Measurements from ENCODE around the gene ERMN. TPM values are rescaled to one million over a fixed set of nuclear protein-coding genes. Genes with fewer than 3 reads are reported as not detected.
A peak's percentile ranks its signal among the peaks of the same experiment; 100 is the strongest.
"Not testable (repeated sequence)": the region's sequence is repeated elsewhere in the genome, so short reads cannot be mapped to it uniquely, and the experiment has no call there.

The ERMN gene
- total RNA-seq: not detected in 2 replicates

- no peak for DNase-seq
Observed at GRCh38 chr2:157325786-157326185, at the start of gene ERMN. Gene ERMN, minus strand, starts transcription at chr2:157325824. Its CDS starts 182 bp downstream, at chr2:157325642.

GRCh38 chr2:157375384-157375783 lies 49.8 kb upstream of the ERMN start:
- DNase-seq: no peak

GRCh38 chr2:157368508-157368907 lies 42.9 kb upstream of the ERMN start:
- DNase-seq: not testable (repeated sequence)

GRCh38 chr2:157367704-157368103 lies 42.1 kb upstream of the ERMN start:
- DNase-seq: no peak

- DNase-seq: no peak
Observed at GRCh38 chr2:157364257-157364974, 38.8 kb upstream of the ERMN start.

GRCh38 chr2:157363612-157364101 lies 38.0 kb upstream of the ERMN start:
- DNase-seq: no peak

- no peak for DNase-seq
Observed at GRCh38 chr2:157362627-157363026, 37.0 kb upstream of the ERMN start.

- no peak for DNase-seq
Observed at GRCh38 chr2:157361526-157361925, 35.9 kb upstream of the ERMN start.

GRCh38 chr2:157359628-157360027 lies 34.0 kb upstream of the ERMN start:
- no peak for DNase-seq

GRCh38 chr2:157355618-157356017 lies 30.0 kb upstream of the ERMN start:
- DNase-seq: no peak

- no peak for DNase-seq
Observed at GRCh38 chr2:157349949-157350515, 24.4 kb upstream of the ERMN start.

- DNase-seq: no peak
Observed at GRCh38 chr2:157348291-157348921, 22.8 kb upstream of the ERMN start.

- DNase-seq: no peak
Observed at GRCh38 chr2:157345647-157346389, 20.2 kb upstream of the ERMN start.

- not testable (repeated sequence) for DNase-seq
Observed at GRCh38 chr2:157341381-157341780, 15.8 kb upstream of the ERMN start.

GRCh38 chr2:157339965-157340655 lies 14.5 kb upstream of the ERMN start:
- DNase-seq: no peak

- DNase-seq: no peak
Observed at GRCh38 chr2:157337978-157338377, 12.4 kb upstream of the ERMN start.

- DNase-seq: peak; percentile 64
Observed at GRCh38 chr2:157336137-157337010, 10.8 kb upstream of the ERMN start.

- no peak for DNase-seq
Observed at GRCh38 chr2:157334797-157335196, 9.2 kb upstream of the ERMN start.

GRCh38 chr2:157334335-157334734 lies 8.7 kb upstream of the ERMN start:
- no peak for DNase-seq

- no peak for DNase-seq
Observed at GRCh38 chr2:157333304-157334047, 7.9 kb upstream of the ERMN start.

GRCh38 chr2:157329524-157329923 lies 3.9 kb upstream of the ERMN start:
- no peak for DNase-seq

Data from dermis blood vessel endothelial cell (primary cell).